Measurements from ENCODE around the gene EXTL2. TPM values are rescaled to one million over a fixed set of nuclear protein-coding genes. Genes with fewer than 3 reads are reported as not detected.
A peak's percentile ranks its signal among the peaks of the same experiment; 100 is the strongest.
"Not testable (repeated sequence)": the region's sequence is repeated elsewhere in the genome, so short reads cannot be mapped to it uniquely, and the experiment has no call there.

EXTL2 gene
- total and polyA plus RNA-seq, 7 donors: 1.4 to 20.3 (median 13.3) TPM

DNA sequence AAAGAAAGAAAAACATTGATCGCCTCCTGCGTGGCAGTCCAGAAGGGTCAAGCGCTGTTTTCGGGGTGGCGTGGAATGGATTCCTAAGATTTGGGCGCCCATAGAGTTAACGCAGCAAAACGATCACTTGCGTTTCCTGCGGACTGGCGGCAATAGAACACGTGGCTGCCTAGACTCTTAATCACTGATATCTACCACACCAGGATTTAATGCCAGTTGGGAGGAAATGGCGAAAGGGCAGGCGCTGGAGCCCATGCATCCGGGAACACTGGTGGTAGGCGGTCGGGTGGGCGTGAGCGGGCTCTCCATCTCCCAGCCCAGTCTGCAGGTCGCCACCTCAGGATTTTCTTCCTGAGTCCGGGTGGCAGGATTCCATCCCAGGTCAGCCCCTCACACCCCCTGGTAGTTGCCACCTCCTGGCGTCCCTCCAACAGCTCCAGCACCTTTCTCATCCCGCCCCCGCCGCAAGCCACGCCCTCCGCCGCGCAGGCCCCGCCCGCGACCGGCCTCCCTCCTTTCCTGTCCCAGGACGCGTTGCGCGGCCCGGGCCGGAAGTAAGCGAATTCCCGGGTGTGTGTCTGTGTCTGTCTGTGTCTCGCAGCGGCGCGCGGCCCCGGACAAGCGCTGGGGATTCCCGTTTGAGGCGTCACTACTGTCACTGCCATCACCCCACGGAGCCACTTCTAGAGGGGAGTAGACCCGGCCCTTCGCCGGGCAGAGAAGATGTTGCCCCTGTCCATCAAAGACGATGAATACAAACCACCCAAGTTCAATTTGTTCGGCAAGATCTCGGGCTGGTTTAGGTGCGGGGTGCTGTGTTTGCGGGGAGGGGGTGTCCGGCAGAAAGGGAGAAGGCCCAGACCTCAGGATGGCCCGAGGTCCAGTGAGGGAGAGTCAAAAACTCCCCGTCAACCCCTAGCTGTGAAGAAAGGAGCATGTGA, 1.2 kb upstream of the EXTL2 start, which contains the start of gene SLC30A7:
Gene SLC30A7, plus strand, starts transcription at position 551 of the 941 bp plus-strand sequence. Its CDS starts 173 bp downstream, at position 724.
- TF ChIP-seq POLR2A (IDR thresholded peaks at IDR 0.05): peak; percentile 38 to 63
- TF ChIP-seq POLR2AphosphoS5 (IDR thresholded peaks at IDR 0.05): peak; percentile 62 to 88 (median 82)
- TF ChIP-seq EP300 (IDR thresholded peaks at IDR 0.05): no peak
- TF ChIP-seq, protein P1, sequence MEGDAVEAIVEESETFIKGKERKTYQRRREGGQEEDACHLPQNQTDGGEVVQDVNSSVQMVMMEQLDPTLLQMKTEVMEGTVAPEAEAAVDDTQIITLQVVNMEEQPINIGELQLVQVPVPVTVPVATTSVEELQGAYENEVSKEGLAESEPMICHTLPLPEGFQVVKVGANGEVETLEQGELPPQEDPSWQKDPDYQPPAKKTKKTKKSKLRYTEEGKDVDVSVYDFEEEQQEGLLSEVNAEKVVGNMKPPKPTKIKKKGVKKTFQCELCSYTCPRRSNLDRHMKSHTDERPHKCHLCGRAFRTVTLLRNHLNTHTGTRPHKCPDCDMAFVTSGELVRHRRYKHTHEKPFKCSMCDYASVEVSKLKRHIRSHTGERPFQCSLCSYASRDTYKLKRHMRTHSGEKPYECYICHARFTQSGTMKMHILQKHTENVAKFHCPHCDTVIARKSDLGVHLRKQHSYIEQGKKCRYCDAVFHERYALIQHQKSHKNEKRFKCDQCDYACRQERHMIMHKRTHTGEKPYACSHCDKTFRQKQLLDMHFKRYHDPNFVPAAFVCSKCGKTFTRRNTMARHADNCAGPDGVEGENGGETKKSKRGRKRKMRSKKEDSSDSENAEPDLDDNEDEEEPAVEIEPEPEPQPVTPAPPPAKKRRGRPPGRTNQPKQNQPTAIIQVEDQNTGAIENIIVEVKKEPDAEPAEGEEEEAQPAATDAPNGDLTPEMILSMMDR (IDR thresholded peaks at IDR 0.05): no peak
- H3K4me1 ChIP-seq: peaks cover 0 to 31% (median 18%) of the 10 kb centered on the region in 4 donors
- peaks cover 0 to 26% (median 0%) of the 10 kb centered on the region in 4 donors for H3K36me3 ChIP-seq
- peak within 1 kb of the TSS; percentile 89 to 97 (median 93) for H3K27ac ChIP-seq
- H3K27me3 ChIP-seq: no peaks in the 10 kb centered on the region
- no peaks in the 10 kb centered on the region for H3K9me3 ChIP-seq
- peak within 1 kb of the TSS; percentile 60 to 85 (median 72) for H3K4me3 ChIP-seq
- intact Hi-C loops (cut with DNase I): loop anchor here (5.0 to 10.0 kb wide), 4 partner anchors 131 to 859 kb away; partner anchors contain the start of genes CDC14A, DBT and DPH5
- DNase-seq: peak; percentile 96
- WGBS, 2 donors: 0% methylated on average over 62 of the region's 62 CpGs

DNA sequence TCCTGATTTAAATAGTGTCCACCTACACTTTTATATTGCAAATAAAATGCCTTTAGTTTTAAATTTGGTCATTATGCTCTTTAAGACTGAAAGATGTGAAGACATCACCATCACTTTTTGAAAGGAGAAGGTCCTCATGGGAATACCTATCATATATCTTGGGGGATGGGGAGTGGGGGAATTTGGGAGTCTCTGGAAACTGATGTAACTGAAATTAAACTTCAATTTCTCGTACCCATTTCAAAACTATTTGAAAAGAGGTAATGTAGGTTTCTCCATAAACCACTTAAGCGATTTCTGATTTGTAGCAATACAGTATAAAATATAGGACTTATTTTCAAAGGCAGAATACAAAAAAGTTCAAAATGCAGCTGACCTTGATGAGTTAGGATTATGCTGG, 924 bp downstream of the EXTL2 start:
- H3K9me3 ChIP-seq: peaks cover 0 to 6% (median 0%) of the 10 kb centered on the region in 4 donors
- H3K4me1 ChIP-seq: peaks cover 0 to 31% (median 18%) of the 10 kb centered on the region in 4 donors
- peak overlapping the region in 3 of 4 donors; percentile 67 to 85 (median 77) for H3K4me3 ChIP-seq
- DNase-seq: no peak
- intact Hi-C loops (cut with DNase I): loop anchor here (10.0 kb wide), 1 partner anchor 649 kb away; the partner anchor contains the start of gene DBT
- H3K27ac ChIP-seq: peak overlapping the region in 3 of 4 donors; percentile 89 to 97 (median 95)
- TF ChIP-seq, protein P1 (IDR thresholded peaks at IDR 0.05): no peak
- TF ChIP-seq POLR2AphosphoS5 (IDR thresholded peaks at IDR 0.05): no peak
- no peak for TF ChIP-seq EP300 (IDR thresholded peaks at IDR 0.05)
- no peak for TF ChIP-seq POLR2A (IDR thresholded peaks at IDR 0.05)
- 50 to 56% methylated on average over 2 of the region's 2 CpGs for WGBS, 2 donors
- no peaks in the 10 kb centered on the region for H3K27me3 ChIP-seq
- H3K36me3 ChIP-seq: peaks cover 0 to 5% (median 0%) of the 10 kb centered on the region in 4 donors

DNA sequence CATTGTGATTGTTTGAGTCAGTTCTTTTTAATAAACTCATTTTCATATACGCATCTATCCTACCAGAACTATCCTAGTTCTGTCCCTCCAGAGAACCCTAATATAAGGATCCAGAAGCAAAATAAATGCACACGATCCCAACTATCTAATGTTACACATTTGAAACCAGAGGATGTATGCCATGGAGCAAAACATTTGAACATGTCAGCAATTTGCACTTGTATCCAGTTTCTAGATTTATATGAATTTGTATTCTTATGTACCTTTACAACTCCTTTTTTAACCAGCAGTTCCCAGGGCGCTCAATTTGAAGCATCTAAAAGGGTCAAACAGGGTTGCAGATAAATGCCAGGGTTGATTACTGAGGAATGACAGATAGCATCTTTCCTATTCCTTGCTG, 2.1 kb downstream of the EXTL2 start:
- no peaks in the 10 kb centered on the region for H3K27me3 ChIP-seq
- WGBS, 2 donors: 94 to 95% methylated on average over 3 of the region's 3 CpGs
- H3K27ac ChIP-seq: no peak overlapping the region
- intact Hi-C loops (cut with DNase I): loop anchor here (10.0 kb wide), 1 partner anchor 648 kb away; the partner anchor contains the start of gene DBT
- H3K9me3 ChIP-seq: peaks cover 0 to 6% (median 0%) of the 10 kb centered on the region in 4 donors
- DNase-seq: no peak
- H3K4me3 ChIP-seq: no peak overlapping the region
- no peaks in the 10 kb centered on the region for H3K36me3 ChIP-seq
- H3K4me1 ChIP-seq: peaks cover 0 to 27% (median 15%) of the 10 kb centered on the region in 4 donors
- TF ChIP-seq POLR2AphosphoS5 (IDR thresholded peaks at IDR 0.05) (no peak), POLR2A (IDR thresholded peaks at IDR 0.05) (no peak), EP300 (IDR thresholded peaks at IDR 0.05) (no peak)
- TF ChIP-seq, protein P1 (IDR thresholded peaks at IDR 0.05): no peak

DNA sequence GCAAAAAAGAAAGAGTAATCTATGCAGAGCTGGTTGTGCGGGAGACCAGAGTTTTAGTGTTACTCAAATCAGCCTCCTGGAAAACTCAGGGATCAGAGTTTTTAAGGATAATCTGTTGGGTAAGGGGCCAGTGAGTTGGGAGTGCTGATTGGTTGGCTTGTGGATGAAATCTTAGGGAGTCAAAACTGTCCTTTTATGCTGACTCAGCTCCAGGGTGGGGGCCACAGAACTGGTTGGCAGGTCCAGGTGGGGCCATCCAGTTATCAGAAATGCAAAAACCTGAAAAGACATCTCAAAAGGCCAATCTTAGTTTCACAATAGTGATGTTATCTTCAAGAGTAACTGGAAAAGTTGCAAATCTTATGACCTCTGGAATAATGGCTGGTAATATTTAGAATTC, 3.3 kb downstream of the EXTL2 start:
- TF ChIP-seq EP300 (IDR thresholded peaks at IDR 0.05) (no peak), POLR2AphosphoS5 (IDR thresholded peaks at IDR 0.05) (no peak), POLR2A (IDR thresholded peaks at IDR 0.05) (no peak)
- TF ChIP-seq, protein P1 (IDR thresholded peaks at IDR 0.05): no peak
- WGBS, 2 donors: 95 to 99% methylated on average over 1 of the region's 1 CpG
- intact Hi-C loops (cut with DNase I): loop anchor here (10.0 kb wide), 1 partner anchor 647 kb away; the partner anchor contains the start of gene DBT

GRCh38 chr1:100889869-100890482, 4.7 kb downstream of the EXTL2 start:
- intact Hi-C loops (cut with DNase I): loop anchor here (10.0 kb wide), 1 partner anchor 645 kb away; the partner anchor contains the start of gene DBT
- not testable (repeated sequence) for H3K36me3 ChIP-seq

More for the DNA sequence above, 3.3 kb downstream of the EXTL2 start:
- H3K27ac ChIP-seq: peak overlapping the region in 1 of 4 donors; percentile 41
- DNase-seq: no peak
- H3K9me3 ChIP-seq: peaks cover 0 to 6% (median 0%) of the 10 kb centered on the region in 4 donors
- peaks cover 0 to 15% (median 7%) of the 10 kb centered on the region in 4 donors for H3K4me1 ChIP-seq
- no peak overlapping the region for H3K4me3 ChIP-seq
- no peaks in the 10 kb centered on the region for H3K27me3 ChIP-seq
- no peaks in the 10 kb centered on the region for H3K36me3 ChIP-seq

DNA sequence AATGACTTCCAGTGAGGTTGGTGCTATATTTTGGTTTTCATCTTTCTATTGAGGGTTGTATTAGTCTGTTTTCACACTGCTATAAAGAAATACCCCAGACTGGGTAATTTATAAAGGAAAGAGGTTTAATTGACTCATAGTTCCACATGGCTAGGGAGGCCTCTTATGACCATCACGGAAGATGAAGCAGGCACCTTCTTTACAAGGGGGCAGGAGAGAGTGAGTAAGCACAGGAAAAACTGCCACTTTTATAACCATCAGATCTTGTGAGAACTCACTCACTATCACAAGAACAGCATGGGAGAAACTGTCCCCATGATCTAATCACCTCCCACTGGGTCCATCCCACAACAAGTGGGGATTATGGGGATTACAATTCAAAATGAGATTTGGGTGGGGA, 5.6 kb downstream of the EXTL2 start:
- intact Hi-C loops (cut with DNase I); DNase-seq; H3K27ac ChIP-seq; H3K9me3 ChIP-seq; H3K4me3 ChIP-seq; H3K36me3 ChIP-seq; H3K27me3 ChIP-seq: not testable (repeated sequence)
- WGBS, 2 donors: 93 to 95% methylated on average over 1 of the region's 1 CpG
- H3K4me1 ChIP-seq: peaks cover 0 to 12% (median 5%) of the 10 kb centered on the region in 4 donors

More at GRCh38 chr1:100889869-100890482, 4.7 kb downstream of the EXTL2 start:
- not testable (repeated sequence) for H3K27me3 ChIP-seq, H3K27ac ChIP-seq, DNase-seq, H3K9me3 ChIP-seq, H3K4me3 ChIP-seq
- WGBS, 2 donors: 95 to 100% methylated on average over 2 of the region's 2 CpGs
- H3K4me1 ChIP-seq: peaks cover 0 to 15% (median 7%) of the 10 kb centered on the region in 4 donors
